HG02870 (cell line): Measurements from ENCODE around the gene FARP1.

Experiments used
- ATAC-seq: cut with Tn5 transposase; IDR thresholded peaks from one replicate; pipeline ENCODE4 v1.9.1; 2021; ENCODE audit warnings: mild to moderate bottlenecking, moderate library complexity; ENCODE audit not compliant: unreplicated experiment

FARP1 gene

GRCh38 chr13:98300956-98301641, 158.2 kb downstream of the FARP1 start:
- no peak for ATAC-seq

GRCh38 chr13:98301721-98302120, 158.8 kb downstream of the FARP1 start:
- no peak for ATAC-seq

- ATAC-seq, result no peak
These were observed 161.0 kb downstream of the FARP1 start for GRCh38 chr13:98303858-98304257.

GRCh38 chr13:98305670-98306069, 162.8 kb downstream of the FARP1 start:
- no peak for ATAC-seq

- no peak for ATAC-seq
These were observed 164.7 kb downstream of the FARP1 start for GRCh38 chr13:98307463-98308085.

GRCh38 chr13:98308086-98308911, 165.4 kb downstream of the FARP1 start:
- no peak for ATAC-seq

GRCh38 chr13:98309569-98310335, 166.9 kb downstream of the FARP1 start:
- ATAC-seq, result no peak

GRCh38 chr13:98310485-98311199, 167.7 kb downstream of the FARP1 start:
- no peak for ATAC-seq

- ATAC-seq, result no peak
These were observed 168.3 kb downstream of the FARP1 start for GRCh38 chr13:98311200-98311548.

GRCh38 chr13:98312606-98313005, 169.7 kb downstream of the FARP1 start:
- no peak for ATAC-seq

- ATAC-seq, result no peak
These were observed 170.4 kb downstream of the FARP1 start for GRCh38 chr13:98313023-98313921.

GRCh38 chr13:98313922-98314292, 171.0 kb downstream of the FARP1 start:
- ATAC-seq, result no peak

GRCh38 chr13:98315466-98315865, 172.6 kb downstream of the FARP1 start:
- no peak for ATAC-seq

GRCh38 chr13:98315902-98316301, 173.0 kb downstream of the FARP1 start:
- no peak for ATAC-seq

GRCh38 chr13:98317573-98318171, 174.8 kb downstream of the FARP1 start:
- no peak for ATAC-seq

- no peak for ATAC-seq
These were observed 175.5 kb downstream of the FARP1 start for GRCh38 chr13:98318263-98318878.

- ATAC-seq, result no peak
These were observed 177.7 kb downstream of the FARP1 start for GRCh38 chr13:98320561-98321105.

GRCh38 chr13:98321395-98321794, 178.5 kb downstream of the FARP1 start:
- ATAC-seq, result no peak
